ENCODE data around the gene EDRF1. TPM values are rescaled to one million over a fixed set of nuclear protein-coding genes. Genes with fewer than 3 reads are reported as not detected.

The EDRF1 gene
- total and polyA plus RNA-seq, 2 of the 4 experiments (the other 2 are of a cell fraction), result 17.0 to 24.9 TPM

DNA sequence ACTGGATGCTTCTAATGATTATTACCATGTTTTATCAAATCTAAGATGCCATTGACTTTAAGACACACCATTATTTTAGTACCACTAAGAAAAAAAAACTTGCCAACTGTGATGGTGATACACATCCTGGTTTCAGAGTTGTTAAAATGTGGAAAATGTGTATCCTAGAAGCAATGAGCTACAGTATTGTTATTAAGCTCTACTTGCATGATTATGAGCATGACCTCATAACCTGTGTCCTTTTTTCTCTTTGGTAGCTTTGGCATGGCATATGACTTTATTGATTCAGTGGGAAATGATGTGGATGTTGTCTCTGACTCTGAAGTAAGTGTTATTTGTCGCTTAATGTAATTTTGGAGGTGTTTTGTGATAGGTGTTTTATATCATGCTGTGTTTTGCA, 3.3 kb downstream of the EDRF1 start:
- Histone ChIP-seq H3K23ac (ENCODE audit: low read depth, low read length) (no peak overlapping the region), H2AK5ac (ENCODE audit: low read depth, low read length) (no peak overlapping the region), H3K9me1 (ENCODE audit: insufficient read depth, low read length) (no peaks in the 10 kb centered on the region; the same call in 1 of the 2 replicates), H3K4me2 (ENCODE audit: low read depth, low read length) (no peak overlapping the region), H3K9ac (ENCODE audit: low read depth, low read length) (no peak overlapping the region), H4K8ac (ENCODE audit: low read depth in 2 of 2, low read length in 2 of 2) (no peak overlapping the region), H3K36me3 (ENCODE audit: control insufficient read depth, insufficient read depth, low read length) (peaks cover 22% of the 10 kb centered on the region), H2BK120ac (ENCODE audit: low read depth, low read length) (no peak overlapping the region), H3K9me3 (ENCODE audit: control insufficient read depth, insufficient read depth, low read length) (no peaks in the 10 kb centered on the region), H3K4me1 (ENCODE audit: control insufficient read depth, insufficient read depth, low read length) (no peaks in the 10 kb centered on the region; the same call in 1 of the 2 replicates), H3K4ac (ENCODE audit: low read depth, low read length) (no peak overlapping the region), H4K91ac (ENCODE audit: insufficient read depth, low read depth, low read length) (no peak overlapping the region), H3K56ac (ENCODE audit: extremely low read depth, insufficient read depth, low read length) (no peak overlapping the region), H3K27me3 (ENCODE audit: control insufficient read depth, insufficient read depth, low read length) (no peaks in the 10 kb centered on the region), H3K79me1 (ENCODE audit: low read depth in 1 of 2, low read length in 2 of 2) (peaks cover 11 to 22% of the 10 kb centered on the region in 2 experiments; a peak in 3 of 4 replicates), H3K18ac (ENCODE audit: low read depth, low read length) (no peak overlapping the region), H3K14ac (replicated peaks; ENCODE audit: low read depth, low read length) (no peak overlapping the region), H2BK20ac (ENCODE audit: low read depth, low read length) (no peak overlapping the region), H2BK15ac (ENCODE audit: low read depth, low read length) (no peak overlapping the region), H3K27ac (ENCODE audit: insufficient read depth, low read length) (no peak overlapping the region), H2AFZ (replicated peaks; ENCODE audit: low read length, poor library complexity) (no peak overlapping the region), H2BK5ac (ENCODE audit: low read depth, low read length, poor library complexity, severe bottlenecking) (no peak overlapping the region), H2AK9ac (replicated peaks; ENCODE audit: low read depth, low read length, poor library complexity) (no peak overlapping the region), H4K5ac (ENCODE audit: low read depth, low read length) (no peak overlapping the region), H3K4me3 (ENCODE audit: insufficient read depth, low read depth, low read length) (no peak overlapping the region), H4K20me1 (ENCODE audit: insufficient read depth, low read length) (no peaks in the 10 kb centered on the region)
- 100% methylated on average over 1 of the region's 1 CpG; no CpG with 5 or more reads in 1 of the 2 experiments for WGBS, 2 experiments (ENCODE audit: extremely low coverage in 2 of 2, insufficient read length in 1 of 2)
- intact Hi-C loops (cut with micrococcal nuclease) (loop anchor here (5.0 kb wide), 1 partner anchor 34 kb away; no protein-coding TSS in a partner anchor), in situ Hi-C loops (cut with MboI; ENCODE audit: low sequenced_read_pairs) (no loop called here), dilution Hi-C loops (cut with HindIII; ENCODE audit: low sequenced_read_pairs, unreplicated experiment) (no loop called here)
- BruUV-seq (replicated peaks), result no TSS peak
- DNase-seq (no peak), ATAC-seq (ENCODE audit: low read depth) (no peak)
- ChIA-PET POLR2A (ENCODE audit: unreplicated experiment) (no interaction called here), CTCF (interaction anchor here (1.5 kb wide), 1 partner anchor 11 kb away, joined by 6 read pairs; no protein-coding TSS in a partner anchor)
- TF ChIP-seq CEBPB (IDR thresholded peaks at IDR 0.05; ENCODE audit: low read depth, low read length), result no peak
- TF ChIP-seq CHD1 (IDR thresholded peaks at IDR 0.05; ENCODE audit: low read depth, low read length), result no peak
- no peak for TF ChIP-seq POLR2A (IDR thresholded peaks at IDR 0.05; ENCODE audit: low read depth, low read length)
- TF ChIP-seq RCOR1 (IDR thresholded peaks at IDR 0.05; ENCODE audit: insufficient replicate concordance, low read length), result no peak
- no peak for TF ChIP-seq SMC3 (IDR thresholded peaks at IDR 0.05; ENCODE audit: low read depth, low read length)
- TF ChIP-seq NFE2L2 (IDR thresholded peaks at IDR 0.05; ENCODE audit: low read depth, low read length), result no peak
- no peak for TF ChIP-seq RFX5 (IDR thresholded peaks at IDR 0.05; ENCODE audit: low read depth, low read length)
- TF ChIP-seq MAFK (IDR thresholded peaks at IDR 0.05; ENCODE audit: low read depth, low read length), result no peak
- TF ChIP-seq MAZ (IDR thresholded peaks at IDR 0.05; ENCODE audit: borderline replicate concordance, low read depth, low read length), result no peak
- TF ChIP-seq RAD21 (IDR thresholded peaks at IDR 0.05; ENCODE audit: low read length), result no peak
- no peak for TF ChIP-seq ELK1 (IDR thresholded peaks at IDR 0.05; ENCODE audit: borderline replicate concordance, low read depth, low read length)
- TF ChIP-seq CTCF (conservative IDR thresholded peaks at IDR 0.05; ENCODE audit: low read depth, low read length), result no peak

Data from IMR-90 (cell line).